Measurements from ENCODE around the gene DOCK4.

The DOCK4 gene

GRCh38 chr7:112072541-112073245 is 133.5 kb downstream of the DOCK4 start:
- no peak overlapping the region for H3K4me3 ChIP-seq (ENCODE audit: low read depth, low read length)
- TF ChIP-seq, protein P1, sequence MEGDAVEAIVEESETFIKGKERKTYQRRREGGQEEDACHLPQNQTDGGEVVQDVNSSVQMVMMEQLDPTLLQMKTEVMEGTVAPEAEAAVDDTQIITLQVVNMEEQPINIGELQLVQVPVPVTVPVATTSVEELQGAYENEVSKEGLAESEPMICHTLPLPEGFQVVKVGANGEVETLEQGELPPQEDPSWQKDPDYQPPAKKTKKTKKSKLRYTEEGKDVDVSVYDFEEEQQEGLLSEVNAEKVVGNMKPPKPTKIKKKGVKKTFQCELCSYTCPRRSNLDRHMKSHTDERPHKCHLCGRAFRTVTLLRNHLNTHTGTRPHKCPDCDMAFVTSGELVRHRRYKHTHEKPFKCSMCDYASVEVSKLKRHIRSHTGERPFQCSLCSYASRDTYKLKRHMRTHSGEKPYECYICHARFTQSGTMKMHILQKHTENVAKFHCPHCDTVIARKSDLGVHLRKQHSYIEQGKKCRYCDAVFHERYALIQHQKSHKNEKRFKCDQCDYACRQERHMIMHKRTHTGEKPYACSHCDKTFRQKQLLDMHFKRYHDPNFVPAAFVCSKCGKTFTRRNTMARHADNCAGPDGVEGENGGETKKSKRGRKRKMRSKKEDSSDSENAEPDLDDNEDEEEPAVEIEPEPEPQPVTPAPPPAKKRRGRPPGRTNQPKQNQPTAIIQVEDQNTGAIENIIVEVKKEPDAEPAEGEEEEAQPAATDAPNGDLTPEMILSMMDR (IDR thresholded peaks at IDR 0.05; ENCODE audit: low read depth, low read length, missing control alignments), result no peak
- DNase-seq (ENCODE audit: low read depth), result no peak

DNA sequence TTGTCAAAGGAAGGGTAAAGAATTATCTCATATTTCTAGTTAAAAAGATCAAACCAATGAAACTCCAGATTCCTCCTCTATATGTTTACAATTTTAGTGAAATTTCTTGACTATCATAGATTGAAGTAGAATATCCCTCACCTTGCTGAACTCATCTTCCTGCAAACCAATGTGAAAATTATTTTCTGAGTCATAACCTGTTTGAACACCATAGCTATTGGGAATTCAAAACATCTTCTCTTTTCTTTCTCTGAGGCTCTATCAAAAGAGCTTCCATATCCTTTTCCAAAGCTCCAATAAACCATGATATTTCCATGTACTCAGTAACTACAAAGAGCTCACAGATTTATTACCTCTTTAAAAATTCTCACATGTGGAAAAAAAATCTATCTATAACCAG is 134.3 kb downstream of the DOCK4 start:
- no peak overlapping the region for H3K4me3 ChIP-seq (ENCODE audit: low read depth, low read length)
- DNase-seq (ENCODE audit: low read depth), result no peak
- TF ChIP-seq, protein P1 (IDR thresholded peaks at IDR 0.05; ENCODE audit: low read depth, low read length, missing control alignments), result no peak

- TF ChIP-seq, protein P1 (IDR thresholded peaks at IDR 0.05; ENCODE audit: low read depth, low read length, missing control alignments), result no peak
- DNase-seq (ENCODE audit: low read depth), result no peak
- no peak overlapping the region for H3K4me3 ChIP-seq (ENCODE audit: low read depth, low read length)
Measured at GRCh38 chr7:112070674-112071256, 135.4 kb downstream of the DOCK4 start.

GRCh38 chr7:112069879-112070321 is 136.3 kb downstream of the DOCK4 start:
- no peak for DNase-seq (ENCODE audit: low read depth)
- H3K4me3 ChIP-seq (ENCODE audit: low read depth, low read length), result no peak overlapping the region

GRCh38 chr7:112068967-112069366 is 137.2 kb downstream of the DOCK4 start:
- H3K4me3 ChIP-seq (ENCODE audit: low read depth, low read length), result no peak overlapping the region
- TF ChIP-seq, protein P1 (IDR thresholded peaks at IDR 0.05; ENCODE audit: low read depth, low read length, missing control alignments), result no peak
- no peak for DNase-seq (ENCODE audit: low read depth)

More at GRCh38 chr7:112069879-112070321, 136.3 kb downstream of the DOCK4 start:
- TF ChIP-seq, protein P1 (IDR thresholded peaks at IDR 0.05; ENCODE audit: low read depth, low read length, missing control alignments), result no peak

DNA sequence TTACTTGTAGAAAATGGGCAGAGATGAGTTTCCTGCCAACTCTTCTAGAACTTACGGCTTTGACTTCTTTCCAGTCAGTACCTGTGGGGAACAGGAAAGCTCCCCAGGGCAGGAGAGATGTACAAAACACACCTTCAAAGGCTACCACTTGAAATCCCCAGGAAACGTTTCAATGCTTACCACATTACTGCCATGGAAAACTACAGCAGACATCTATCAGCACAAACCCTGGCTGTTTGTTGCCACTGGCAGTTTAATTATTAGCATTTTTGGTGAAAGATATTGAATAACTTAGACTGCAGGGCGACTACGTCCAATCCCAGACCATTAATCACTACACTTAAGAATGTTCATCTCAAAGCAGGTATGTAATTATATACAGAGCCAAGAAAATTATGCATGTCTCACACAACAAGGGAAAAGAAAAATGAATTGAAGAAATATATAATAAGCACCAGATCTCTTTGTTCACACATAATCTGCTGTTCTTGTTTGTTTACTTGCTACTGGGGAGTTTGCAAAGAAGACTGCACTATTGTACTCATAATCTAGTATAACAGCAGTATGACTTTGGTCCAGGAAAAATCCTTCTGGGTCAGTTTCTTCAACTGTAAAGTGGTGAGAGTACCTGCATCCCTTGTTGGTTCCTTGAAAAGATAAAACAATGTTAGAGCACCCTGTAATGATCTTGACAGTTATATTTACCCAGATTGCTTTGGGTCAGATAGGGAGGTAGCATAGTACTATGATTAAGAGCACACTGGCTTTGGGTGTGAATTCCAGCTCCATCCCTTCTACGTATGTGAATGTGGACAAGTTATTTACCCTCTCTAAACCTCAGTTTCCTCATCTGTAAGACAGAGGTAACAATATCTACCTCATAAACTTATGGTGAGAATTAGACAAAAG is 138.3 kb downstream of the DOCK4 start:
- H3K4me3 ChIP-seq (ENCODE audit: low read depth, low read length), result no peak overlapping the region
- TF ChIP-seq, protein P1 (IDR thresholded peaks at IDR 0.05; ENCODE audit: low read depth, low read length, missing control alignments), result no peak
- DNase-seq (ENCODE audit: low read depth), result no peak
